SK-N-SH (cell line): ENCODE measurements around the gene TSPAN31.

Experiments used
- EZH2phosphoT487 ChIP-seq: fragments of 200-600 bp; sonication (generic); IDR thresholded peaks from 2 replicates; pipeline ENCODE4 v1.6.1; 2017; ENCODE audit warnings: low read depth, mixed run types, mild to moderate bottlenecking, antibody characterized with exemption, moderate library complexity, borderline replicate concordance
- MAX ChIP-seq: IDR thresholded peaks from 2 replicates; pipeline ENCODE4 v1.4.0; 2012; ENCODE audit warnings: low read depth

GRCh38 chr12:57712701-57713100 lies 32.1 kb upstream of the TSPAN31 start:
- TF ChIP-seq MAX (no peak), EZH2phosphoT487 (no peak)
